Measurements from ENCODE around the gene ENPP3.

DNA sequence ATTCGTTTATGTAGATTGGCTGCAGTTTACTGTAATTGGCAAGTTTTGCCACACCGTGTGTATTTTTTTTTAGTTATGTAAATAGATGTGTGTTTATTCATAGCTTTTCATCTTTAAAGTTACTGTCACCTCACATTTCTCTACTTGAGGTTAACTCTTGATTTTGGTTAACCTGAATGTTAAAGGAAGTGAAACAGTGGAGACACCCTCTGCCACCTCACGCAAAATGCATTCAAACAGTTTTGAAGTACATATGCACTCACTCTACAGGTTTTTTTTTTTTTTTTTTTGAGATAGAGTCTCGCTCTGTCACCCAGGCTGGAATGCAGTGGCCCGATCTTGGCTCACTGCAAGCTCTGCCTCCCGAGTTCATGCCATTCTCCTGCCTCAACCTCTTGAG is 46.4 kb downstream of the ENPP3 start:
- TF ChIP-seq, protein P1, sequence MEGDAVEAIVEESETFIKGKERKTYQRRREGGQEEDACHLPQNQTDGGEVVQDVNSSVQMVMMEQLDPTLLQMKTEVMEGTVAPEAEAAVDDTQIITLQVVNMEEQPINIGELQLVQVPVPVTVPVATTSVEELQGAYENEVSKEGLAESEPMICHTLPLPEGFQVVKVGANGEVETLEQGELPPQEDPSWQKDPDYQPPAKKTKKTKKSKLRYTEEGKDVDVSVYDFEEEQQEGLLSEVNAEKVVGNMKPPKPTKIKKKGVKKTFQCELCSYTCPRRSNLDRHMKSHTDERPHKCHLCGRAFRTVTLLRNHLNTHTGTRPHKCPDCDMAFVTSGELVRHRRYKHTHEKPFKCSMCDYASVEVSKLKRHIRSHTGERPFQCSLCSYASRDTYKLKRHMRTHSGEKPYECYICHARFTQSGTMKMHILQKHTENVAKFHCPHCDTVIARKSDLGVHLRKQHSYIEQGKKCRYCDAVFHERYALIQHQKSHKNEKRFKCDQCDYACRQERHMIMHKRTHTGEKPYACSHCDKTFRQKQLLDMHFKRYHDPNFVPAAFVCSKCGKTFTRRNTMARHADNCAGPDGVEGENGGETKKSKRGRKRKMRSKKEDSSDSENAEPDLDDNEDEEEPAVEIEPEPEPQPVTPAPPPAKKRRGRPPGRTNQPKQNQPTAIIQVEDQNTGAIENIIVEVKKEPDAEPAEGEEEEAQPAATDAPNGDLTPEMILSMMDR (IDR thresholded peaks at IDR 0.05) = no peak
- TF ChIP-seq SMC3 (IDR thresholded peaks at IDR 0.05; ENCODE audit: low read depth, low read length) (no peak), POLR2AphosphoS5 (IDR thresholded peaks at IDR 0.05; ENCODE audit: low read depth, low read length) (no peak), EZH2phosphoT487 (IDR thresholded peaks at IDR 0.05; ENCODE audit: borderline replicate concordance, low read depth) (no peak), FOXM1 (IDR thresholded peaks at IDR 0.05; ENCODE audit: low read depth) (no peak), GABPA (IDR thresholded peaks at IDR 0.05; ENCODE audit: low read depth) (no peak), RAD21 (IDR thresholded peaks at IDR 0.05; ENCODE audit: low read length) (no peak), TEAD4 (IDR thresholded peaks at IDR 0.05; ENCODE audit: borderline replicate concordance, insufficient read depth) (no peak), EP300 (IDR thresholded peaks at IDR 0.05; ENCODE audit: borderline replicate concordance in 1 of 2, low read depth in 1 of 2, low read length in 1 of 2) (no peak), MXI1 (IDR thresholded peaks at IDR 0.05; ENCODE audit: low read depth, low read length) (no peak)
- TF ChIP-seq, protein P2, sequence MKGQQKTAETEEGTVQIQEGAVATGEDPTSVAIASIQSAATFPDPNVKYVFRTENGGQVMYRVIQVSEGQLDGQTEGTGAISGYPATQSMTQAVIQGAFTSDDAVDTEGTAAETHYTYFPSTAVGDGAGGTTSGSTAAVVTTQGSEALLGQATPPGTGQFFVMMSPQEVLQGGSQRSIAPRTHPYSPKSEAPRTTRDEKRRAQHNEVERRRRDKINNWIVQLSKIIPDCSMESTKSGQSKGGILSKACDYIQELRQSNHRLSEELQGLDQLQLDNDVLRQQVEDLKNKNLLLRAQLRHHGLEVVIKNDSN (IDR thresholded peaks at IDR 0.05; ENCODE audit: borderline replicate concordance, low read depth) = no peak
- TF ChIP-seq, protein P3, sequence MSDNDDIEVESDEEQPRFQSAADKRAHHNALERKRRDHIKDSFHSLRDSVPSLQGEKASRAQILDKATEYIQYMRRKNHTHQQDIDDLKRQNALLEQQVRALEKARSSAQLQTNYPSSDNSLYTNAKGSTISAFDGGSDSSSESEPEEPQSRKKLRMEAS (IDR thresholded peaks at IDR 0.05; ENCODE audit: low read depth) = no peak
- TF ChIP-seq, protein P4, sequence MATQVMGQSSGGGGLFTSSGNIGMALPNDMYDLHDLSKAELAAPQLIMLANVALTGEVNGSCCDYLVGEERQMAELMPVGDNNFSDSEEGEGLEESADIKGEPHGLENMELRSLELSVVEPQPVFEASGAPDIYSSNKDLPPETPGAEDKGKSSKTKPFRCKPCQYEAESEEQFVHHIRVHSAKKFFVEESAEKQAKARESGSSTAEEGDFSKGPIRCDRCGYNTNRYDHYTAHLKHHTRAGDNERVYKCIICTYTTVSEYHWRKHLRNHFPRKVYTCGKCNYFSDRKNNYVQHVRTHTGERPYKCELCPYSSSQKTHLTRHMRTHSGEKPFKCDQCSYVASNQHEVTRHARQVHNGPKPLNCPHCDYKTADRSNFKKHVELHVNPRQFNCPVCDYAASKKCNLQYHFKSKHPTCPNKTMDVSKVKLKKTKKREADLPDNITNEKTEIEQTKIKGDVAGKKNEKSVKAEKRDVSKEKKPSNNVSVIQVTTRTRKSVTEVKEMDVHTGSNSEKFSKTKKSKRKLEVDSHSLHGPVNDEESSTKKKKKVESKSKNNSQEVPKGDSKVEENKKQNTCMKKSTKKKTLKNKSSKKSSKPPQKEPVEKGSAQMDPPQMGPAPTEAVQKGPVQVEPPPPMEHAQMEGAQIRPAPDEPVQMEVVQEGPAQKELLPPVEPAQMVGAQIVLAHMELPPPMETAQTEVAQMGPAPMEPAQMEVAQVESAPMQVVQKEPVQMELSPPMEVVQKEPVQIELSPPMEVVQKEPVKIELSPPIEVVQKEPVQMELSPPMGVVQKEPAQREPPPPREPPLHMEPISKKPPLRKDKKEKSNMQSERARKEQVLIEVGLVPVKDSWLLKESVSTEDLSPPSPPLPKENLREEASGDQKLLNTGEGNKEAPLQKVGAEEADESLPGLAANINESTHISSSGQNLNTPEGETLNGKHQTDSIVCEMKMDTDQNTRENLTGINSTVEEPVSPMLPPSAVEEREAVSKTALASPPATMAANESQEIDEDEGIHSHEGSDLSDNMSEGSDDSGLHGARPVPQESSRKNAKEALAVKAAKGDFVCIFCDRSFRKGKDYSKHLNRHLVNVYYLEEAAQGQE (IDR thresholded peaks at IDR 0.05; ENCODE audit: low read depth, low read length) = no peak
